Left ventricle myocardium superior (tissue), 1 donor: Measurements from ENCODE around the gene CYTH1. TPM values are rescaled to one million over a fixed set of nuclear protein-coding genes. Genes with fewer than 3 reads are reported as not detected.
"Not testable (repeated sequence)": the region's sequence is repeated elsewhere in the genome, so short reads cannot be mapped to it uniquely, and the experiment has no call there.

ENCODE experiments used
- ATAC-seq: fragments of 200-7000 bp; cut with Tn5 transposase; one replicate; pipeline ENCODE4 v1.9.1; 2020; ENCODE audit warnings: mild to moderate bottlenecking, moderate library complexity
- DNase-seq: peaks from one replicate; pipeline ENCODE4 v3.0.0-alpha.2; 2020
- intact Hi-C: fragments of 100-400 bp; cut with micrococcal nuclease; formaldehyde crosslinking; loops from one replicate; pipeline ENCODE4 v1.11.0; 2022
- total RNA-seq: library from RNA; stranded (reverse); fragmentation: NEBNext Ultra II Directional; extraction: Animal tissue kit (Norgen Biotek cat#: 25700); gene quantifications from one replicate; pipeline ENCODE4 v1.2.1, GENCODE V29; 2021
- donor health status: DM: no; HTN: yes; CAD: no; lungs with severe emphysema.

Gene CYTH1
- total RNA-seq, 1 donor from 2014 or later, result 38.0 TPM

DNA sequence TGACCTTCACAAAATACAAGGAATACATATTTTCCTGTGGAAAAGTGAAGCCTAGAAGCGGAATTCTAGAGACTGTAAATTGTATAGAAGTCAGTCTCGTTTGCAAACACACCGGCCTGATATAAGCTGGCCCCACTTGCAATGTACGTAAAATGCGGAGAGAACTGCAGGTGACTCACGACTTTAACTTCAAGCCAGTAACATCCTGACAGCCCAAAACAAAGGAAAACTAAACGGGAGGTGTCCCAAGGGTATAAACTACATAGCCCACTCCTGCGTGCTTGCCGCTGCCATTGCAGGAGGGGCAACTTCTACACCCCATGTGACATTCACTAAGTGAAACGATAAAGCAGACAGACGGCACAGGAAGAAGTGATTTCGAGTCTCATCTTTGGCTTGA is 101.6 kb downstream of the CYTH1 start:
- no peak for DNase-seq
- intact Hi-C loops, result no loop called here
- ATAC-seq, result no peak

DNA sequence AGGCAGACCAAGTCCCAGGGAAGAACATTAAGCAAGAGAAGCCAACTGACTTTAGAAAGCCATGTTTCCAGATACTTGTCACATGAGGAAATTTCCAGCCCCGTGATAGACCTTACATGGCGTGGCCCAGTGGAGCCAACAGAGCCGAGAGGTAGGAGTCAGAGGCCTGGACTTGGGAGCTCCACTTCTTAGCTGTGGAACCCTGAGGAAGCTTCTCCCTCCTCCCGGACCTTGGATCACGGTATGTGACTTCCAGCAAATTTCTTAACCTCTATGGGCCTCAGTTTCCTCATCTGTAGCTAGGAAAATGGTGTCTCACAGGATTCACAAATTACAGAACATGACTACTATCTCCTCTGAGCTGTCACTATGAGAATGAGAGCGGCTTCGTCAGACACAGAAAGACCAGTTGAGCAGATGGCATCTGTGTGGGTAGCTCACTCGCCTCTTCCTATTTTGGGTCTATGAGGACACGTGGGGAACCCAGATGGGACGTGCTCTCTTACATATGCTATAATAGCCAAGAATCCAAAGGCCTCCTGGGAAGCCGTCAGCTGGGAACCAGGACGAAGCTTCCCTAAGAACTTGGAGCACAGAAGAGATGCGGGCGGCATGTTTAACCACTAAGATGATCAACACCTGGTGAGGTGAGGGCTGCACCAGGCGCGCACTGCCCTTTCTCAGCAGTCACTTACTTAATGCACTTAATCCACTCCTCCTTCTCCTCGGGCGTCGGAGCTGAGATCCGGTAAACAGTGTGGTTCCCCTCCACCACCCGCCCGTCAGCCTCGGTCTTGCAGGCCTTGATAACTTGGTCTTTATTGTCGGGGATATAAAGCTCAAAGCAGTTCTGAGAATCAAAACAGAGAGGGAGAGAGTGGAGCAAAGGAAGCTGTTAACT is 102.3 kb downstream of the CYTH1 start:
- DNase-seq (no peak), ATAC-seq (no peak)
- intact Hi-C loops, result no loop called here

DNA sequence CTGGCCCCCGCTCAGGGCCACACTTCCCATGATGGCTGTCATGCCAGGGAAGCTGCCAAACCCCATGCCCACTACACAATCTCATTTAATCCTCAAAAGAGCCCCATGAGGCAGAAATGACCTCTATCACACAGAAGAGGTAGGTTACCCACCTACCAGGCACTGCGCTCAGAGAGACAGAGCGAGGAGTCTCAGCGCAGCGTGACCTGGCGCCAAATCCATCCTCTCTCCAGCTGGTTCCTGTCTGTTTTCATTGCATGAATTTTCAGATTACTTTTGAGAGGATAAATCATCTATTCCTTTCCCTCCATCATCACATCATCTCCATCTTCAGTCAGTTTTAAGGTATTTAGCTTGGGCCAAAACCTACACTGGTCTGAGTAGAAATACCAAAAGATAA is 103.4 kb downstream of the CYTH1 start:
- ATAC-seq, result no peak
- intact Hi-C loops, result no loop called here
- no peak for DNase-seq

DNA sequence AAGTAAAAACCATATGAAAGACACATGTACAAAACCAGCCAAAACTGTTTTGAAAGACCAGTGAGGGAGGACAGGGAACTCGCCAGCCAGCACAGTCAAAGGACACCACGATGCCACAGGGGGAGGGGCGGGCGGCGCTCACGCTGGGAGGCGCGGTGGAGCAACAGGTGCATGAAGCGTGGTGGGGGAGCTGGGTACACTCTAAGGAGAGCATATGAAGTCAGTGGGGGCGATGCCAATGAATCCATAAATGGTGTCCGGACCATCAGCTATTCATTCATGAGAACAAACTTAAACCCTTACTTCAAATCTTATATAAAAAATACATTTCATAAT is 103.9 kb downstream of the CYTH1 start:
- intact Hi-C loops, result no loop called here
- no peak for ATAC-seq
- DNase-seq, result no peak

DNA sequence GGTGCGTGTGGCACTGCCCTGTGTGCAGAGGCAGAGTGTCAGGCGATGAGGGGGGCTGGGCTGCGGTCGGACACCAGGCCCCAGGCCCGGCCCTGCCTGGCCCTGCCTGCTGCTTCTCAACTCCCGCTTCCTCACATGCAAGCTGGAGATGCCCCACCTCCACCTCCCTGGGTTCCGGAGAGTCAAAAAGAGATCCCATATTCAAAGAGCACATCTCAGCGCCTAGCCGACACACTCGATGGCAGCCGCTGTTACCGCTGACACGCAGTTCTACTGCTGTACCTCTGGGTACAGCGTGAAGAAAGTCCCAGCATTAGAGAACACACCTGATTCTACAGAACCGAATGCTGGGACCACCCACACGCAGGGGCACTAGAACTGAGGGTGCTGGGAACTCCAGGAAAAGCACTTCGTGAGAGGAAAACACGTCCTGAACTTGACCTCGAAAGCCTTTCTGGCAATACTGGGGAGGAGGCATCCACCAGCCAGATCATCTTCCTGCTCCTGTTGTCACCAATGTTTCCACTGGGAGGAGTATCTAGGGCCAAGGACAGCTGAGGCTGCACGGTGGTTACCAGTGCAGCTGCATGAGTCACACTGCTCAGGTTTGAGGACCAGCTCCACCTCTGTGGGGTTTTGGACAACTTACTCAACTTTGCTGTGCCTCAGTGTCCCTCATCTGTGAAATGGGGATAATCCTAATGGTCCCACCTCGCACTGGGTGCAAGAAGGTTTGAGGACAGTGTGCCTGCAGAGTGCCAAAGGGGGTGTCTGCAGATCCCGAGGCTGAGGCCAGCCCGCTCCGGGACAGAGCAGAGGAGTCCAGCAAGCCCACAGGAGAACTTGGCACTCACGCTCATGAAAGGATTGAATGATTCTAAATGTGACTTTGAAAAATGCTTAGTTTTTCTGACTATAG is 104.5 kb downstream of the CYTH1 start:
- intact Hi-C loops, result no loop called here
- DNase-seq (no peak), ATAC-seq (no peak)

DNA sequence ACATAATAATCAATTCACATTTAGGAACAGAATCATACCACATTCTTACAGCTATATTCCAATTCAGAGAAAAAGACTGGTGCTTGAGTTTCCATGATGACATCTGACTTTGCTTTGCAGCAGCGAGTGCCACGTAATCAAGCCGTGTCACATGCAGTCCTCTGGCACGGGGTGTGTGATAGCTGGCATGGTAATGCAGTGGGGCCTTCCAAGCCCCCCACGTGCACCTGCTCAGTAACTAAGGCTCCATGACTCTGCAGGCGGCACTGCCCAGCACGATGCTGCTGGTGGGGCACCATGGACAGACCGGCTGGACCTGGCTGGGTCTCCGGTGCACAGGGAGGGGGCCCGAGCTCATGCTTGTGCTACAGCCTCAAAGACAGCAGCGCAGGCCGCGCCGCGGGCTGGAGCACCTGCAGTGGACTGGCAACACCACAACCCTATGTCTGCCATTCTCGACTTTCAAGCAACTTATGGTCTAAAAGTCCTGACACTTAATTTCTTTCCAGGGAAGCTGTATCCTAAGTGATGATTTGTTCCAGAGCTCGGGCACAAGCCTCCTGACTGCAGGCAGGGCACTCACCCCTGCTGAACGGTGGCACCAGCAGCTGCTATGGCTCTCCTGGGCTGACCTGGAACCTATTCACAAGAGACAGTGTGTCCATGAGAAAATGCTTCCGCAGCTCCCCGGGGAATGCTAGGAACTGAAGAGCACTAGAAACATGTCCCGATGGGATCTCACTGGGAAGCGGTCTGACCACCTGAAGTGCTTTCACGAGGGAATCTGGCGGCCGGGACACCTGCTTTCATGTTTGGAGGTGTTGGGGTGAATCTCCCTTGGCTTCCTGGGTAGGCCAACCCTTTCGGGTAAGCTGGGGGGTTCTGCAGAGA is 105.4 kb downstream of the CYTH1 start:
- DNase-seq (no peak), ATAC-seq (no peak)
- intact Hi-C loops, result no loop called here

DNA sequence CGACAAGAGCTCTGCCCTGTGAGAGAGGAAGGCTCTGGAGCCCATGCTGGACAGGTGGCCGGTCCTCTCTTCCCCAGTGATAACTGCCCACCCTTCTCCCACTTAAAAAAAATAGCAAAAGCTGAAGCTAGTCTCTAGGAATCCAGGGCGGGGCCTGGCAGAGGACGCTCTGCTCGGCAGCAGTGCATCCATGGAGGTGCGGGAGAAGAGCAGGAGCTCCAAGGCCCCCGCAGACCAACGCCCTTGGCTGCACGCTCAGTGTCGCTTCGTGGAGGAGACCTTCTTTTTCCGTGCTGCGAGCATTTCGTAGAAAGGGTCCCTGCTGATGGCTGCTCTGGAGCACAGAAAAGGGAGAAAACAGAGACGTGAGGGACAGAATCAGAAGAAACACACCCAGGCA is 106.2 kb downstream of the CYTH1 start:
- no peak for ATAC-seq

DNA sequence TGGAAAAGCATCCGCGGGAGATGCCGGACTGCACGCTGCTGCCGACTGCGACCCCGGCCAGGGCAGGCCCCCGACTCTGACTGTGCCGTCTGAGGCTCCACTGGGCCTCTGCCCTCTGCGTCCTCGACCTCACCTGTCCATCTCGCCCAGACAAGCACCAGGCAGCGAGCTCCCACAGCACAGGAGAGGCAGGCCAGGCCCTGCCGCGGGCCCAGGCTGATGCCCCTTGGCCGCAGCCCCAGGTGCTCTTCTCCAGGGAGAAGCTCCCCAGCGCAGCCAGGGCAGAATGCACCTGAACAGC is 106.8 kb downstream of the CYTH1 start:
- ATAC-seq, result no peak
- intact Hi-C loops, result no loop called here
- DNase-seq, result no peak

More for the DNA sequence above, 106.2 kb downstream of the CYTH1 start:
- intact Hi-C loops, result no loop called here
- DNase-seq, result no peak

DNA sequence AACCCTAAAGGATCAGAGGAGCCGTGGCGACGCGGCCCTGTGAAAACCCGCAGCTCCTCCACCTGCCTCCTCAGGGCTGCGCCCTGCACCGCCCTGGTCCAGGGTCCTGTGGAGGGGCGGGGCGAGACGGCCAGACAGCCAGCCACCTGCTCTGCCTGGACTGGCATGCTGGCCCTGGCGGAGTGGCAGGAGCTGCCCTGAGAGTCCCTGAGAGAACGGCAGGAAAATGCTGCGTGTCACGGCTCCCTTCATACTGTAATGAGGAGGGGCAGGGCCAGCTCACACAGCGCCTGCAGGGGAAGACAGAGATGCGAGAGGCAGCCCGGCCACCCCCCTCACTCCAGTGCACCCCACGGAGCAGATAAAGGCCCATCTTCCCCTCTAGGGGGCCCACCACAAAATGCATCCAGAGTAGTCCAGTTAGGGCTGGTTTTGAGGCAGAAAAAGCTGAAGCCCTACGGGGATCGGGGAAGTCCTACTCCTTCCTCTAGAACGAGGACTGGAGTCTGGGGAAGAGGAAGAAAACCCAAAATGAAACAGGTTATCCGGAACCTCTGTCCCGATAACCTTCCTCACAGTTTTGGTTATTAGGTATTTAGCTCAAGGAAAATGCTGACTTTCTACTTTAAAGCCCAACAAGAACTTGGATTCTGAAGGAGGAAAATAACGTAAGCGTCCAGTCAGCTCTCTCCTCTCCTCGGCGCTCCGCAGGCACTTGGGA is 107.3 kb downstream of the CYTH1 start:
- intact Hi-C loops, result no loop called here
- no peak for DNase-seq
- ATAC-seq, result no peak

DNA sequence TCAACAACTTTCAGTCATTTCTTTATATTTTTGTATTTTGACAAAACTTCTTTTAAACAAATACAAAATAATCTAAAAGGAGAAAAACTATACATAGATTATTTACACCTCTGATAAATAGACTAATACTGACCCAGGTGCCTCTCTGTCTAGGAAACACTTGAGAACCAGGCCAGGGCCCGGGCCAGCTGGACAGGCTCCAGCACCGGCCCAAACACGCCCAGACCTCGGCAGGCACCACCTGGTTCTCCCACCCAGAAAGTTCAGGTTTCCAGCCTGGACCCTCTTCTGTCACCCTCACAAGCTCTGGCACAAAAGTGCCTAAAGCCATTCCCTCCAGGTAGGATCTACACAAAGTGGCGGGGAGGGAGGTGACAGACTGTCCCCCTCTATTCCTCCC is 107.9 kb downstream of the CYTH1 start:
- intact Hi-C loops, result no loop called here
- ATAC-seq, result peak; percentile 36
- no peak for DNase-seq

DNA sequence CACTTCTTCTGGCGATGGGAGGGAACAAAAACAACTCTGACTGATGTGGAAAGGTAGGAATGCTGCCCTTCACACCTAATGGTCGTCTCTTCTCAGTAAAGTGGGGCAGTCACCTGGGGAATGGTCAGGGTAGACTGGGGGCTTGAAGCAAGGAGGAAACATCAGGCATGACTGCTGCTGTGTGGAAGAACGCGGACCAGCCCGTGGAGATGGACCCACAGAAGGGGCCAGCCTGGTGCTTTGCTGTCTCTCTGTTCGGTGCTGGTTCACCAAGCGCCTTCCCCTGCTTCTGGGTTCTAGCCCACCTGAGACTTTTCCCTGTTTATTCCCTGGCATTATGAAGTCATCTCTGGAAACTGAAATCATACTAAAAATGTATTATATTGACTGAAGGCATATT is 108.7 kb downstream of the CYTH1 start:
- intact Hi-C loops, result no loop called here
- DNase-seq, result no peak
- no peak for ATAC-seq

DNA sequence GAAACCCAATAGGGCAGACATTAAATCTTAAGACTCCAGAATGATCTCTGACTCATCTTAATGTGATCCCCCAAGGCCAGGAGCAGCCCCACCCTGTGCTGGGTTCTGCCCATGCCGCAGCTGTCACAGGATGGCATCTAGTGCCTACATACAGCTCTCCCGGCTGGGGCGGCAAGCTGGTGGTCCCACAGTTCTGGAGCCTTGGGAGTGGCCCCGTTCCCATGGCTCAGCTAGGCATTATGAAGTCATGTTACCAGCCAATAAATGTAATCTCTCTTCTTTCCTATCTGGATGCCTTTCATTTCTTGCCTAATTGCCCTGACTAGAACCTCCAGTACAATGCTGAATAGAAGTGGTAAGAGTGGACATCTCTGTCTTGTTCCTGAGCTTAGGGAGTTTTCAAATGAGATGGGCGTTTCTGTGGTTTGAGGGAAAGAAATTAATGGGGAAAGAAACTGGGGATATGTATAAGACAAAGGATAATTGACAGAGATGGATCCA is 109.2 kb downstream of the CYTH1 start:
- intact Hi-C loops, result no loop called here
- ATAC-seq, result no peak

DNA sequence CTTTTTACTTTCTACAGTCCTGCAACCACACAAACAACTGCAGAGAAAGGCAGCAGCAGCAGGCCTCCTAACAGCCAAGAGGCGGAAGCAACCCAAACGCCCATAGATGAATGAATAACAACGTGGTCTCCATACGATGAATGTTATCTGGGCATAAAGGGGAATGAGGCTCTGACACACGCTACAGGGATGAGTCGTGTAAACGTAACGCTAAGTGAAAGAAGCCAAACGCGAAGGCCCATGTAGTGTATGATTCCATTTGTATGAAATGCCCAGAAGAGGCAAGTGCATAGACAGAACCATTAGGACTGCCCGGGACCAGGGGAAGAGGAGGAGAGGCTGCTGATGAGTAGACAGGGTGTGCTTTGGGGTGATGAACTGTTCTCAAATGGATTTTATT is 110.1 kb downstream of the CYTH1 start:
- no peak for DNase-seq
- intact Hi-C loops, result no loop called here
- no peak for ATAC-seq

More for the DNA sequence above, 109.2 kb downstream of the CYTH1 start:
- DNase-seq, result no peak

DNA sequence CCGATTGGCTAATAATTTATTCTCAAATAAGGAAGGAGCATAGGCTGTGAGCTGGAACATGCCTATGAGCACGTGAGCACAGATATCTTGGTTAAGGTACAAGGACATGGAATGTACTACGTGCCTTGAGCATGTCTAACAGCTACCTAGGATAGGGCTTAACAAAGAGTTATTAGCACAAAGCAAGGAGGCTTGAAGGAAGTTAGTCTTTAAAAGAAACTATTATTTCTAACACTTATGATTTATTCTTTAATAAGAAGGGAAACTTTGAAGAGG is 110.4 kb downstream of the CYTH1 start:
- DNase-seq, ATAC-seq, intact Hi-C loops: not testable (repeated sequence)

DNA sequence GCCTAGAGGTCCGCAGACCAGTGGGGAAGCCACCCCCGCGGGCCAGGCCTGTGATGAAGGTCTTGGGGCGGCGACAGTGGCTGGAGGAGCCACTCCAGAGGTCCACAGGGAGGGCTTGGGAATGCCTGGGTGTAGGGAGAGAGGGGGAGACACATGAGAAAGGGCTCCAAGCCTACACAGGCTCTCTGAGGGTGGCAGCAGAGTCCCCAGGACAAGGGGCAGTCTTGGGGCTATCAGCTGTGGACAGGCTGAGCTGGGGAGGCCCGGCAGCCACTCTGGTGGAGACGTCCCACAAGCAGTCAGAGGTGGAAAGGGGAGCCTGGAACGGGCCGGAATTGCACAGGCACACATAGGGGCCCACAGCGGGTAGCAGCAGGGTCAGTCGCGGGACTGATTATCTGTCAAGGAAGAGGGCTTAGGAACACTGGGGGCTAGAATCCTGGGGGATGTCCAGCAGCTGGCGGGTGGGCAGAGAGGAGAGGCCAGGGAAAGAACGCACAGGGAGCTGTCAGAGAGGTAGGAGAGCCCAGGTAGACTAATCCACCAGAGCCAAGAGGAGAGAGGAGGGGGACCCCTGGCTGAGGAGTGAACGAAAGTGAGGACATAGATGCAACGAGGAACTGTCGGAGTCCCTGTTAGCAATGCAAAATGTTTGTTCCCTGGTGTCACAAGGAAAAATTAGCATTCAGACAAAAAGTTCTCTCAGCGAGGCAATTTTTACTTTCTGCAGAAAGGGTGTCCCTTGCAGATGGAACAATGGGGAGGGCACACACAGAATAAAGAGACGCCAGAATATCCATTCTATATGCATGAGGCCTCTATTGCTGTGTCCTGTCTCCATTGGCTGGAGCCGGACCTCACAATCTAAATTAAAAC is 111.0 kb downstream of the CYTH1 start:
- DNase-seq (no peak), ATAC-seq (no peak)
- intact Hi-C loops, result no loop called here

DNA sequence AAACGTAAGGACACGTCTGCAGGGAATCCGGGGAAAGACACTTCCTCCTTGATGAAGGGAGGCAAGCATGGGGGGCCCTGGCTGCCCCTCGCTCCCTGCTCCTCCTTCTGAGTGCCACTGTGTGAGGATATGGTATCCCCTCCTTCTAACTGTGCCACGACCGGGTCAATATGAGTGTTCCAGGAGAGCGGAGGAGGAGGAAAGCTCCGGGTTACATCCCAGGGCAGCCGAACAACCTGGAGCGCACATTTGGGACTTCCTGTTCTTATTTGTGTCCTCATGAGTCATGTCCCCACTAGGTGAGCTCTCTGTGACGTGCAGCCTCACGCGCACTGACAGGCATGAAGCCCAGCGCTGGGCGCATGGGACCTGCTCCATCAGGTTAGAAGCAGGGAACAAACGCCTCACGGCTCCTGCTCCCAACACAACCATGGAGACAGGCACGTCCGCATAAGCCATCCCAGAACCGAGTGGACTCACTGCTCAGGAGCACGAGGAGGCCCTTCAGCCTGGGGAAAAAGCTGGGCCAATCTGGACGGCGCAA is 112.0 kb downstream of the CYTH1 start:
- intact Hi-C loops, result no loop called here
- DNase-seq (no peak), ATAC-seq (no peak)

DNA sequence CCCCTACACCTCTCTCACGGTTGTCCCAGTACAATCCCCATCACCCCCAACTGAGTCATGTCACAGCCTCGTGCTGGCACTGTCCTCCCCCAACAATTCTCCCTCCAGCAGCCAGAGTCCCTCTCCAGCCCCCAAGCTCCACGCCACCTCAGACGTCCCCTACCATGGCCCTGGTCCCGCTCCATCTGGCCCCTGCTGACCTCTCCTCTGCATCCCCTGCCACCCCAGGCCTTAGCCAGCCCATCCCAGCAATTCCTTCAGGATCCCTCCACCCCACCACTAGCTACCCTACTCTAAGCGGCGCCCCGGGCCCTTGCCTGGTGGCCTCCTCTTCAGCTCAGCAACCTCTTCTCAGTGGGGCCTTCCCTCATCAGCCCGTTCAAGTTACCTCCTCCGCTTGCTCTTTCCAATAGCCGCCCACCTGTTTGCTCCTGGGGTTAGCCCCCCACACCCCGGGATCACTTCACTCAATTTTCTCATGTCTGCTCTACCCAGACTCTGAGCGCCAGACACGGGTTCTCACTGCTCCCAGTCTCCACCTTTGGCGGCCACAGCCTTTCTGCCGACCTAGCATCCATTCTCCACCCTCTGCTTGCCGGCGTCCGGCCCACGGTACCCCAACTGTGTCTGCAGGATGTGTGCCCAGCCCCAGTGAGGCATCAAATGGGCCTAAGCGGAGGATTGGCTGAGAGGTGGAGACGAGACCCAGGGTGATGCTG is 112.7 kb downstream of the CYTH1 start:
- intact Hi-C loops, result no loop called here

More for the DNA sequence above, 112.7 kb downstream of the CYTH1 start:
- DNase-seq (no peak), ATAC-seq (no peak)
